HepG2 (cell line): ENCODE measurements around the gene IL17RC. TPM values are rescaled to one million over a fixed set of nuclear protein-coding genes. Genes with fewer than 3 reads are reported as not detected.

Experiments
- ATAD3A ChIP-seq: sonication (generic); formaldehyde crosslinking; IDR thresholded peaks from 2 replicates; pipeline ENCODE4 v1.4.0; 2020; ENCODE audit warnings: missing genetic modification reagents
- HDAC2 ChIP-seq: sonication (generic); formaldehyde crosslinking; IDR thresholded peaks from 2 replicates; pipeline ENCODE4 v1.4.0; 2020; ENCODE audit warnings: missing genetic modification reagents
- KAT2B ChIP-seq: fragments of 150-350 bp; IDR thresholded peaks from 2 replicates; pipeline ENCODE4 v1.6.1; 2014; ENCODE audit warnings: low read depth, low read length, borderline replicate concordance
- KLF11 ChIP-seq: IDR thresholded peaks from 2 replicates; pipeline ENCODE4 v1.6.1; 2016; ENCODE audit warnings: missing compliant biosample characterization
- MAFK ChIP-seq, 2 experiments: IDR thresholded peaks in 1 of 2; conservative IDR thresholded peaks in 1 of 2; 2 replicates each; pipeline ENCODE4 v1.6.1; 2011; ENCODE audit warnings: improper control_type of control experiment in 2 of 2, low read length in 2 of 2
- RFX1 ChIP-seq: fragments of 450-650 bp; IDR thresholded peaks from 2 replicates; pipeline ENCODE4 v1.6.1; 2017
- SMAD1 ChIP-seq: sonication (generic); formaldehyde crosslinking; IDR thresholded peaks from 2 replicates; pipeline ENCODE4 v1.4.0; 2020; ENCODE audit warnings: missing genetic modification reagents, low read depth, mild to moderate bottlenecking, borderline replicate concordance
- SMARCE1 ChIP-seq: fragments of 450-650 bp; IDR thresholded peaks from 2 replicates; pipeline ENCODE4 v1.6.1; 2017; ENCODE audit warnings: borderline replicate concordance
- SNAI1 ChIP-seq: sonication (generic); formaldehyde crosslinking; IDR thresholded peaks from 2 replicates; pipeline ENCODE4 v1.5.0; 2020; ENCODE audit warnings: mild to moderate bottlenecking, missing genetic modification reagents, borderline replicate concordance
- TBX2 ChIP-seq: sonication (generic); formaldehyde crosslinking; IDR thresholded peaks from 2 replicates; pipeline ENCODE4 v1.5.0; 2020; ENCODE audit warnings: missing genetic modification reagents, mild to moderate bottlenecking, borderline replicate concordance
- ZNF12 ChIP-seq: sonication (generic); formaldehyde crosslinking; IDR thresholded peaks from 2 replicates; pipeline ENCODE4 v1.5.0; 2020; ENCODE audit warnings: missing genetic modification reagents
- ZNF343 ChIP-seq: sonication (generic); formaldehyde crosslinking; IDR thresholded peaks from 2 replicates; pipeline ENCODE4 v1.4.0; 2020; ENCODE audit warnings: mild to moderate bottlenecking, missing genetic modification reagents
- ZNF616 ChIP-seq: sonication (generic); formaldehyde crosslinking; IDR thresholded peaks from 2 replicates; pipeline ENCODE4 v1.5.0; 2020; ENCODE audit warnings: low read depth, mild to moderate bottlenecking, missing genetic modification reagents
- polyA plus RNA-seq, 8 experiments: library from polyadenylated mRNA; depleted of rRNA in 3 of 8; stranded (reverse) in 7 of 8; unstranded in 1 of 8; fragments of >200 nt; fragmentation: Illumina TruSeq in 4 of 8; extraction: Trizol in 4 of 8; gene quantifications; 2 replicates each; pipeline versions ENCODE4 v1.2.1 to v1.2.3, GENCODE V29; 2011 to 2016; ENCODE audit warnings: low read depth in 4 of 8, missing spikeins in 1 of 8, mixed read lengths in 1 of 8; ENCODE audit not compliant: insufficient read depth in 1 of 8
- total RNA-seq, 5 experiments: library from RNA; depleted of rRNA; stranded (reverse); fragments of >200 nt; fragmentation: Illumina TruSeq; extraction: Trizol; gene quantifications; 2 replicates each; pipeline ENCODE4 v1.2.3, GENCODE V29; 2016; ENCODE audit warnings: low read depth in 1 of 5
- TF ChIP-seq, protein P1 (sequence below): sonication (generic); formaldehyde crosslinking; IDR thresholded peaks from 2 replicates; pipeline ENCODE4 v1.4.0; 2020; ENCODE audit warnings: mild to moderate bottlenecking, missing genetic modification reagents
- TF ChIP-seq, protein P2 (sequence below): IDR thresholded peaks from 2 replicates; pipeline ENCODE4 v1.6.1; 2016; ENCODE audit warnings: low read depth
- TF ChIP-seq, protein P3 (sequence below): sonication (generic); formaldehyde crosslinking; IDR thresholded peaks from 2 replicates; pipeline ENCODE4 v1.8.0; 2022; ENCODE audit warnings: mild to moderate bottlenecking, missing genetic modification reagents, borderline replicate concordance
- TF ChIP-seq, protein P4 (sequence below): sonication (generic); formaldehyde crosslinking; IDR thresholded peaks from 2 replicates; pipeline ENCODE4 v1.5.0; 2020; ENCODE audit warnings: mild to moderate bottlenecking, missing genetic modification reagents, borderline replicate concordance

IL17RC gene
- total and polyA plus RNA-seq, 2 of the 13 experiments (the other 11 are each of a cell fraction or from before 2014, with no cell fraction given): 20.7 to 24.0 TPM

DNA sequence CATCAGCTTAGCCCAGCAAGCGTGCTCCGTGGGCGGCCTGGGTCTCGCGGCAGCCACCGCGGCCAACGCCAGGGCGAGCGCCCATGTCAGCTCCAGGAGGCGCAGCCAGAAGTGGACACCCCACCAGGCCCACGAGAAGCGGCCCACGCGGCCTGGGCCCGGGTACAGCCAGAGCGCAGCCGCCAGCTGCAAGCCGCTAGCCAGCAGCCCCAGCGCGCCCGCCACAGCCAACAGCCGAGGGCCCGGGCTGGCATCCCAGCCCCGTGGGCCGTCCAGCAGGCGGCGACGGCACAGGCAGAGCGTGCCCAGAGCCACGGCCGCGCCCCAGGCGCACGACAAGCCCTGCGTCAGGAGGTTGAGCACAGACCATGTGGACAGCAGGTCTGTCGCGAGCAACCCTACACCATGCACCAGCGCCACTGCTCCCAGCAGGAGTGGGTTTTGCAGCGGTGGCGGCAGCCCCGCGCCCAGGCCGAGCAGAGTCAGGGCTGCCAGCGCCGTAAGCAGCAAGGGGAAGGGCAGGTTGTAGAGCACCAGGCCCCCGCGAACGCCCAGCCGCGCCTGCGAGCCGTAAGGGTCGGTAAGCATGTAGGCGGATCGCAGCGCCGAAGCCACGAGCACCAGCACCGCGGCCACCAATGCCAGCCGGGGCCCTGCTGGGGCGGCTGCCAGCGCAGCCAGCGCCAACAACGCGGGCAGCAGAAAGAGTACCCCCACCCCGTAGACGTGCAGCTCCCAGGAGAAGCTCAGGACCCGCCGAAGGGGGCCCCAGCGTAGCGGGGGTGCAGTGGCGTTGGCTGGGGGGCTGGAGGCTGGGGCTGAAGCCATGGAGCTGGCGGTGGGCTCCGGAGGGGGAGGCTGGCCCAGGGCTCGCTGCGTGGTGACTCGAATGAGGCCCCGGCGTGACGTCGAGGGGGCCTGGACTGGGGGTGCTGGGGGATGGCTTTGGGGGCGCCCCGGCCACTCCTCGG is 30.4 kb downstream of the IL17RC start (continued):
- TF ChIP-seq MAFK (conservative IDR thresholded peaks at IDR 0.05 in 1 of 2, IDR thresholded peaks at IDR 0.05 in 1 of 2; ENCODE audit: low read length in 2 of 2): no peak
- TF ChIP-seq RFX1: no peak
- TF ChIP-seq ZNF343 (CRISPR knock-in tag): peak; percentile 78; the same call in 1 of the 2 replicates
- no peak for TF ChIP-seq ZNF12 (CRISPR knock-in tag)
- no peak for TF ChIP-seq KAT2B
- no peak for TF ChIP-seq SMAD1 (CRISPR knock-in tag)
- TF ChIP-seq TBX2 (CRISPR knock-in tag): peak; percentile 43; the same call in 1 of the 2 replicates
- TF ChIP-seq HDAC2 (CRISPR knock-in tag): peak; percentile 68
- TF ChIP-seq SMARCE1: no peak
- TF ChIP-seq KLF11 (CRISPR knock-in tag): no peak
- TF ChIP-seq, protein P1, sequence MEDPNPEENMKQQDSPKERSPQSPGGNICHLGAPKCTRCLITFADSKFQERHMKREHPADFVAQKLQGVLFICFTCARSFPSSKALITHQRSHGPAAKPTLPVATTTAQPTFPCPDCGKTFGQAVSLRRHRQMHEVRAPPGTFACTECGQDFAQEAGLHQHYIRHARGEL: no peak
- TF ChIP-seq, protein P2, sequence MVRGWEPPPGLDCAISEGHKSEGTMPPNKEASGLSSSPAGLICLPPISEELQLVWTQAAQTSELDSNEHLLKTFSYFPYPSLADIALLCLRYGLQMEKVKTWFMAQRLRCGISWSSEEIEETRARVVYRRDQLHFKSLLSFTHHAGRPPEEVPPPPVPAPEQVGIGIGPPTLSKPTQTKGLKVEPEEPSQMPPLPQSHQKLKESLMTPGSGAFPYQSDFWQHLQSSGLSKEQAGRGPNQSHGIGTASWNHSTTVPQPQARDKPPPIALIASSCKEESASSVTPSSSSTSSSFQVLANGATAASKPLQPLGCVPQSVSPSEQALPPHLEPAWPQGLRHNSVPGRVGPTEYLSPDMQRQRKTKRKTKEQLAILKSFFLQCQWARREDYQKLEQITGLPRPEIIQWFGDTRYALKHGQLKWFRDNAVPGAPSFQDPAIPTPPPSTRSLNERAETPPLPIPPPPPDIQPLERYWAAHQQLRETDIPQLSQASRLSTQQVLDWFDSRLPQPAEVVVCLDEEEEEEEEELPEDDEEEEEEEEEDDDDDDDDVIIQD (CRISPR knock-in tag): no peak
- TF ChIP-seq SNAI1 (CRISPR knock-in tag): peak; percentile 21; the same call in 1 of the 2 replicates
- TF ChIP-seq, protein P3, sequence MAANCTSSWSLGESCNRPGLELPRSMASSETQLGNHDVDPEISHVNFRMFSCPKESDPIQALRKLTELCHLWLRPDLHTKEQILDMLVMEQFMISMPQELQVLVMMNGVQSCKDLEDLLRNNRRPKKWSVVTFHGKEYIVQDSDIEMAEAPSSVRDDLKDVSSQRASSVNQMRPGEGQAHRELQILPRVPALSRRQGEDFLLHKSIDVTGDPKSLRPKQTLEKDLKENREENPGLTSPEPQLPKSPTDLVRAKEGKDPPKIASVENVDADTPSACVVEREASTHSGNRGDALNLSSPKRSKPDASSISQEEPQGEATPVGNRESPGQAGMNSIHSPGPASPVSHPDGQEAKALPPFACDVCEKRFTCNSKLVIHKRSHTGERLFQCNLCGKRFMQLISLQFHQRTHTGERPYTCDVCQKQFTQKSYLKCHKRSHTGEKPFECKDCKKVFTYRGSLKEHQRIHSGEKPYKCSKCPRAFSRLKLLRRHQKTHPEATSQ (CRISPR knock-in tag): 0 out of 2 replicates have a peak, but pooled peaks have one; percentile 21
- TF ChIP-seq, protein P4, sequence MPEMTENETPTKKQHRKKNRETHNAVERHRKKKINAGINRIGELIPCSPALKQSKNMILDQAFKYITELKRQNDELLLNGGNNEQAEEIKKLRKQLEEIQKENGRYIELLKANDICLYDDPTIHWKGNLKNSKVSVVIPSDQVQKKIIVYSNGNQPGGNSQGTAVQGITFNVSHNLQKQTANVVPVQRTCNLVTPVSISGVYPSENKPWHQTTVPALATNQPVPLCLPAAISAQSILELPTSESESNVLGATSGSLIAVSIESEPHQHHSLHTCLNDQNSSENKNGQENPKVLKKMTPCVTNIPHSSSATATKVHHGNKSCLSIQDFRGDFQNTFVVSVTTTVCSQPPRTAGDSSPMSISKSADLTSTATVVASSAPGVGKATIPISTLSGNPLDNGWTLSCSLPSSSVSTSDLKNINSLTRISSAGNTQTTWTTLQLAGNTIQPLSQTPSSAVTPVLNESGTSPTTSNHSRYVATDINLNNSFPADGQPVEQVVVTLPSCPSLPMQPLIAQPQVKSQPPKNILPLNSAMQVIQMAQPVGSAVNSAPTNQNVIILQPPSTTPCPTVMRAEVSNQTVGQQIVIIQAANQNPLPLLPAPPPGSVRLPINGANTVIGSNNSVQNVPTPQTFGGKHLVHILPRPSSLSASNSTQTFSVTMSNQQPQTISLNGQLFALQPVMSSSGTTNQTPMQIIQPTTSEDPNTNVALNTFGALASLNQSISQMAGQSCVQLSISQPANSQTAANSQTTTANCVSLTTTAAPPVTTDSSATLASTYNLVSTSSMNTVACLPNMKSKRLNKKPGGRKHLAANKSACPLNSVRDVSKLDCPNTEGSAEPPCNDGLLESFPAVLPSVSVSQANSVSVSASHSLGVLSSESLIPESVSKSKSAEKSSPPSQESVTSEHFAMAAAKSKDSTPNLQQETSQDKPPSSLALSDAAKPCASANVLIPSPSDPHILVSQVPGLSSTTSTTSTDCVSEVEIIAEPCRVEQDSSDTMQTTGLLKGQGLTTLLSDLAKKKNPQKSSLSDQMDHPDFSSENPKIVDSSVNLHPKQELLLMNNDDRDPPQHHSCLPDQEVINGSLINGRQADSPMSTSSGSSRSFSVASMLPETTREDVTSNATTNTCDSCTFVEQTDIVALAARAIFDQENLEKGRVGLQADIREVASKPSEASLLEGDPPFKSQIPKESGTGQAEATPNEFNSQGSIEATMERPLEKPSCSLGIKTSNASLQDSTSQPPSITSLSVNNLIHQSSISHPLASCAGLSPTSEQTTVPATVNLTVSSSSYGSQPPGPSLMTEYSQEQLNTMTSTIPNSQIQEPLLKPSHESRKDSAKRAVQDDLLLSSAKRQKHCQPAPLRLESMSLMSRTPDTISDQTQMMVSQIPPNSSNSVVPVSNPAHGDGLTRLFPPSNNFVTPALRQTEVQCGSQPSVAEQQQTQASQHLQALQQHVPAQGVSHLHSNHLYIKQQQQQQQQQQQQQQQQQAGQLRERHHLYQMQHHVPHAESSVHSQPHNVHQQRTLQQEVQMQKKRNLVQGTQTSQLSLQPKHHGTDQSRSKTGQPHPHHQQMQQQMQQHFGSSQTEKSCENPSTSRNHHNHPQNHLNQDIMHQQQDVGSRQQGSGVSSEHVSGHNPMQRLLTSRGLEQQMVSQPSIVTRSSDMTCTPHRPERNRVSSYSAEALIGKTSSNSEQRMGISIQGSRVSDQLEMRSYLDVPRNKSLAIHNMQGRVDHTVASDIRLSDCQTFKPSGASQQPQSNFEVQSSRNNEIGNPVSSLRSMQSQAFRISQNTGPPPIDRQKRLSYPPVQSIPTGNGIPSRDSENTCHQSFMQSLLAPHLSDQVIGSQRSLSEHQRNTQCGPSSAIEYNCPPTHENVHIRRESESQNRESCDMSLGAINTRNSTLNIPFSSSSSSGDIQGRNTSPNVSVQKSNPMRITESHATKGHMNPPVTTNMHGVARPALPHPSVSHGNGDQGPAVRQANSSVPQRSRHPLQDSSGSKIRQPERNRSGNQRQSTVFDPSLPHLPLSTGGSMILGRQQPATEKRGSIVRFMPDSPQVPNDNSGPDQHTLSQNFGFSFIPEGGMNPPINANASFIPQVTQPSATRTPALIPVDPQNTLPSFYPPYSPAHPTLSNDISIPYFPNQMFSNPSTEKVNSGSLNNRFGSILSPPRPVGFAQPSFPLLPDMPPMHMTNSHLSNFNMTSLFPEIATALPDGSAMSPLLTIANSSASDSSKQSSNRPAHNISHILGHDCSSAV (CRISPR knock-in tag): 0 out of 2 replicates have a peak, but pooled peaks have one; percentile 47
- no peak; the same call in 1 of the 2 replicates for TF ChIP-seq ATAD3A (CRISPR knock-in tag)
- no peak; the same call in 1 of the 2 replicates for TF ChIP-seq ZNF616 (CRISPR knock-in tag)
